GM19023 (cell line): Measurements from ENCODE around the gene USH2A.

ENCODE experiments used
- ATAC-seq: cut with Tn5 transposase; IDR thresholded peaks from one replicate; pipeline ENCODE4 v1.9.1; 2021; ENCODE audit warnings: mild to moderate bottlenecking, moderate library complexity; ENCODE audit not compliant: unreplicated experiment

Gene USH2A

DNA sequence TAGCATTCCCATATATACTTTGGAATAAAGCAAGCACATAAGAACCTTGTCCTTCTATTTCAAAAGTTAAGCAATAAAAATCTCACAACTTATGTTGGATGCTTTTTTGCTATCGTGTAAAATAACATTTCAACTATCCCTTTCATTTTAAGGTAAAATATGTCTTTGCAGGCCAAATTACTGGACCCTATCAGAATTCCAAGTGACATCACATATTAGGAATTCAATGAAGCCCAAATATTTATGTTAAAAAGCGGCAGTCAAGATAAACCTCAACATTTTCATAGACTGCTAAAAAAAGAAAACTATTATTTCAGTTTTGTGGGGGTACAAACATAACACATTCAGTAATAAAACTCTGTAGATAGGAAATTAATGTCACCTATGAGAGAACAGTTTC lies 604.1 kb downstream of the USH2A start:
- no peak for ATAC-seq

DNA sequence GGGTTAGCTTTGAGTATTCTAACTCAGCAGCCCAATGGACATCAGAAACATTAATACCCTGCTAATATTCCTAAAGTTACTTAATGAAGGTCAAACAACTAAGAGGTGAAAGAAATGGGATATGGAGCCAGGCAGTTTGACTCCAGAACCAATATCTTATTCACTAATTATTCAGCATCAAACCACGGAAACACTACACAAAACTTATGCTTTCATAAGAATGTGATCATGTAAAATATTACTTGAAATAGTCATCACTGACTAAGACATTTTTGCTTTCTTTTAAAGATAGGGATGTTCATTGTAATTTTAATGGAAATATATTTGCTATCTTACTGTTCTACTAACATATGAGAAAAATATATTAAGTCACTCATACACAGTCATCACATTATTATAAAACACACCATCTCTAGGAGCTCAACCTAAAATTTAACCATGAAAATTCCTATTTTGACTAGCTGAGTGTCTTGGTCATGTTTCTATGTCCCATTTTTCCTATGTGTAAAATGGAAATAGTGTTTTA lies 615.3 kb downstream of the USH2A start:
- ATAC-seq, result no peak

DNA sequence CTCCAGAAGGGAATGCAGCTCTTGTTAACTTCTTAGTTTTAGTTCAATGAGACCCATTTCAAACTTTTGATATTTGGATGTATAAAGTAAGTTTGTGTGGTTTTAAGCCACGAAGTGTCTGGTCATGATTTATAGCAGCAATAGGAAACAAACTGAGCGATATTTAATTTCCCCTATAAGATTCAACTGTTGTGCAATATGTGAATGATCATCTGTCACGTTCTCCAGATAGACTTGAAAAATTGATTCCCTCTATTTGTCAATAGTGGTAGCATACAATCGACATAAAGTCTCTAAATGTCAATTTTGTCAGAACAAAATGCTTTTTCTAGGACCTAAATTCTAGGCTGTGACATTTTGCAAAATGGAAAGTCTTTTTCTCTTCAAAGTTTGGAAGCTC lies 616.0 kb downstream of the USH2A start:
- ATAC-seq, result no peak

DNA sequence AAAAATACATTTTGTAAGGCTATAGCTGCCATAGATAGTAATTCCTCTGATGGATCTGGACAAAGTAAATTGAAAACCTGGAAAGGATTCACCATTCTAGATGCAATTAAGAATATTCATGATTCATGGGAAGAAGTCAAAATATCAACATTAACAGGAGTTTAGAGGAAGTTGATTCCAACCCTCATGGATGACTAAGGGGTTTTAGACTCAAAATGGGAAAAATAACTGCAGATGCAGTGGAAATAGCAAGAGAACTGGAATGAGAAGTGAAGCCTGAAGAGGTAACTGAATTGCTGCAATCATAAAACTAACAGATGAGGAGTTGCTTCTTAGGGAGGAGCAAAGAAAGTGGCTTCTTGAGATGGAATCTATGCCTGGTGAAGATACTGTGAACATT lies 625.4 kb downstream of the USH2A start:
- no peak for ATAC-seq

DNA sequence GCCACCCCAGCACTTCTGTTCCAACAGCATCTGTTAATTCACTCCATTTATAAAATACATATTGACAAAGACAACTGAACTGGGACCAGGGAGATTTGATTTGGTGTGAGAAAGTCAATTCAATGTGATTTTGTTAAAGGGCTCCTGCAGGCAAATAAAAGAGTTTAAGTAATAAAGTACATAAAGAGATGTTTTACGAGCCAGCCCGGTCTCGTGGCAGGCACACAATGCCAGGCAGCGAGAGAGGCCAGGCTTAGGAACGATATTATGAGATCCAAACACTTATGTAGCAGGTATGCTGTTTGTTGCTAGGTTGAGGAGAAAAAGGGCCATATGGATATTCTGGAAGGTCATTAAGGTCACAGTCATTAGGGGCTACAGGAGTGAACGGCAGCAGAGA lies 629.1 kb downstream of the USH2A start:
- ATAC-seq, result no peak

DNA sequence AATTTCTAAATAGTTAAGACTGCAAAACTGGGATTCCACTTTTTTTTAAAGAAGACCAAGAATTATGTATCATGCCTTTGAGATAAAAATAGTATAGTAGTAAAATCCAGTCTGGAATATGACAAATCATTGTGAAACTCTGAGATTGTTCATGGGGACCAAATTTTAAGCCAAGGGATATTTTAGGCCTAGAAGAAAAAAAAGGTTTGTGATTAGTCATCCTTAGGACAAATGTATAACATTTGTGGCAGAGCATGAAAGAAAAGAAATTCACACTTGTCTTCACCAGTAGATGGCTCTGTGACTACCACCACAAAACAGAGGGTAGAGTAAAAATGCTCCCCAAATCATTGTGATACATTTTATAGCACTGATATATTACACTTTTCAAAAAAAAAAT lies 630.1 kb downstream of the USH2A start:
- no peak for ATAC-seq

DNA sequence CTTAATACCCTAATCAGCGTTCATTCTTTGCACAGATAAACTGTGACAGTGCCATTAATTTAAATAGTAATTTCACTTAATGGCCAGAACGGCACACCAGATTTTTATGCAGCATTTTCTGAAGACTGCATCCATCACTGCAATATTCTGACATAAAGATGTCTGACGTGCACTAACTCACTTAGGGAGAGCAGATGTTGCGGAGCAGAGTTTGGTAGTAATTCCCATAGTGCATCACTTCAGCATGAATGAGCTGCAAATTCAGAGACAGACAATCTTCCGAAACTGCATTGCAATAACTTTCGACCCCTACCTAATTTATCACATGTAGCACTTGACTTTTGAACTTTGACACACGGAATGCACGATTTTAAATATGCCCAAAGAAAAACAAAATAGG lies 630.8 kb downstream of the USH2A start:
- no peak for ATAC-seq

DNA sequence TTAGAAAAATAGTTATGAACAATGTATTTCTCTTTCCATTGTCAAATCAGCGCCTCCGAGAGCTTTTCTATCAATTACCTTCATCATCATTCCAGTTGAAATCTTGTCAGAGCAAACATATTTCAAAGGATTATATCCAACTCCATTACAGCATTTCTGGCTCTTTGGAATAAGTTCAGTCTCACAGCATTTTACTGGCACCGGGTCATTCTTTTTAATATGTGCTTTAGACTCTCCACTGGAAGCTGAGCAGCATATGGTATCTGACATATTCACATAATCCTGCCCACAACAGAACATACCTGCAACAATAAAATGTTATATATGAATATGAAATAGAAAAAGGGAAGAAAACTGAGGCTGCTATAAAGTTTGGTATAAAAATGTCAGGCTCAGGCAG lies 633.3 kb downstream of the USH2A start:
- ATAC-seq, result no peak

DNA sequence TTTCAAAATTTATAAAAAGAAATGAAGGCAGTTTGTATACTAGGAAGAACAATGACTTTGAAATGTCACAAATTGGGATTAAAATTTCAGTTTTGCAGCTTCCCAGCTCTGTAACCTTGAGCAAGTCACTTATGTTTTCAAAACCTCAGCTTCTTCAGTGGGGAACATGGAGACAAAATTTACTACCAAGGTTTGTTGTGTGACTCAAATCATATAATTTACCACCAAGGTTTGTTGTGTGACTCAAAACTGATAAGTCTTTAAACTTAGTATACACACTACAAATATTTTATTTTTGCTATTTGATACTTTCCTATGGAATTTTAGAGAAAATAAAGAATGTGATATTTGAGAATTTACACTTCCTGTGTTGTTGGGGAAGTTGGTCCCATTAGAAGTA lies 636.3 kb downstream of the USH2A start:
- ATAC-seq, result no peak

DNA sequence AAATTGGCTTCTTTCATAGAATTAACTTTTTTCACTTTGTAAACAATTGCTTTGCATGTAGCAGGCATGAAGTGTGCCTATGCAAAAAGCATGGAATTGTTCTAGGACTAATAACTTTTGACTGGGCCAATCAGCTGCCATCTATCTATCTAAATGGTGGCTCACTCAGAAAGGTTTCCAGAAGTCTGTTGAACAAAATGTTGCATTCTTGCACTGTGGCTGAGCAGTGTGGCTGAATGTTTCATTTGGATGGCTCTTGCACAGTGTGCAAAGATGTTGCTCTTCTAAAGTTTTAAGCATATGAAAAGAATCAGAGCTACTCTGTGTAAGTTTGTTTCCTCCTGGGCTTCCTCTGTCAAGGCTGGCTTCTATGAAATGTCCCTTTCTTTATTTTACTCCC lies 642.6 kb downstream of the USH2A start:
- no peak for ATAC-seq

DNA sequence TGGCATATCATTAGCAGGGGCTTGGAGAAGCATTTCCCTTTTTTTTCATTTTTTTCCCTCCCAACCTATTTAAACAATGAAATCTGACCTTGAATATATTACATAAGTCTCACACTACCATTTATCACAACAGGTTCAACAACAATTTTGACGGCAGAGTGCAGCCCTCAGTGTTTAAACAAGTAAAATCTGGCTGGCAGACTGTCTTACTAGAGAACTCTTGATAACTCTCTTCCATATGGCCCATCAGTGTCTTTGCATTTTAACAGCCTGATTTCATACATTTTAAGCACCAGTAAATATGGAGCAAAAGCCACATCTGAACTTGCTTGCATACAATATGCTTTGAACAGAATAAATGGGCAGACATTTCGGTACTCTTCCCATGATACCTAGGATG lies 643.1 kb downstream of the USH2A start:
- no peak for ATAC-seq

DNA sequence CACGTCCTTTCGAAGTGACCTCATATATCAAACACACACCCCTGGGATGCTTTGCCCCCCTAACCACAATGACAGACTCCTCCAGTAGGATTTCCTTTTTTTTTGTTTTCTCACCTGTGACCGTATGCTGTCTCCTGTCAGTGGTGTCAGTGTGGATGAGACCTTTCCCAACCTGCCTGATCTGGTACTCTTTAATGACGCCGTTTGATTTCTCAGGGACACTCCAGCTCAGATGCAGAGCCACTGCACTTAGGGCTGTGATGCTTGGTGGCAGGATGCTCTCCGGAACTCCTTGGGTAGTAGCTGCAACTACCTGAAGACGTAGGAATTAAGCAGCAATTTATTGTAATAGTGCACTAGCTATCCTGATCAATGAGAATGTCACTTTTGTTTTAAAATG lies 643.5 kb downstream of the USH2A start:
- ATAC-seq, result no peak

DNA sequence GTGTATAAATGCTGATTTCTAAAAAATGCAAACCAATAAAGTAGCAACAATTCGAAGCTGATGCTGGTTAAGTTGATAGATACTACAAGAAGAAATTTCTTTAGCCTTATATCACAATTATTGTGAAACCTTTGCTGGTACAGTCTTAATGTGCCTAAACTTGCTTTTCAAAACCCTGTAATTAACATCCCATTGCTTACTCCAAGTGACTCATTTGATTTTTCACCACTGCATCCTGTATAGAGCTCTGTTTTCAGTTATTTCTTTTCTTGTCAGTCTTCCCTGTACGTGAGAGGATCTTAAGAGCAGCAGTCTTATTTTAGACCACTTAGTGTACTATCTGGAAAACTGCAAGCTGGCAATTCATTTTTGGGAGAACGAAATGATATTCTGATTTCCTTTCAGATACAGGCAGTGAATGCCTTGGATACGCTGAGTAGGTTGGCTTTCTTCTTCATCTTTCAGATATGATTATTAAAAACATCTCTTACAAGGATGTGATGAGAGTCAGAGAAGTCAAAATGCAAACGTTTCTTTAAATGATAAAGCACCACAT lies 645.8 kb downstream of the USH2A start:
- ATAC-seq, result no peak

DNA sequence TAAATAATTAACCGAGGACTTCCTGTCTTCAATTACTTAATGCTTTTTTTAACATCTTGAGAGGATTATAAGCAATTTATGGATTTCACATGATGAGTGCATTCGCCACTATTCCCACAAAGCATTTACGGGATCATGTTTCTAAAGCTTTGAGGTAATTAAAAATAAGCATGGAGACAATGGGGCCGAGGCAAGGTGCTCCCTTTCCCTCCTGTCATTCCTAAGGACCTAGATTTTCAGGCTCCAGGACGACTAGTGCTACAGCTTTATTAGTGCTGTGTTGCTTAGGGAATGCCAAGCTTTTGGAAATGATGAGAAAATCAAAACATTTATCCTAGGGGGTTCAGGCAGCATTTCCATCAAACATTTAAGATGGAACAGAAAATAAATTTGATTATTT lies 646.9 kb downstream of the USH2A start:
- ATAC-seq, result no peak

DNA sequence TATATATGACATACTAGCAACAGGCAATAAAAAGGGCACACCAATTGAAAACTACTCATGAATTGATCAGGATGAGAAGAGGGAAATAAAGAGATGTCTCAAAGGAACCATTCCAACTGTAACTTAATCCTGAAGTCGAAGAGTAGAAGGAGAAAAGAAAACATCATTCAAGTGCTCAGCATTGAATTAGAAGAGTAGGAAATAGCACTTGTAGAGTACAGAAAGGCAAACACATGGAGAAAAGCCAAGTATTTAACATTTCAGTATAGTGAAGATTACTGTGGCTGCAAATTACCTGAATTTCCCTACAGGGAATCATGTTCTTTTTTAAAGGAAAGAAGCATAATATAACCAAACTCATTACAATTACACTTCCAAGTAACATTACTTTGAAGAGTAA lies 651.1 kb downstream of the USH2A start:
- no peak for ATAC-seq

DNA sequence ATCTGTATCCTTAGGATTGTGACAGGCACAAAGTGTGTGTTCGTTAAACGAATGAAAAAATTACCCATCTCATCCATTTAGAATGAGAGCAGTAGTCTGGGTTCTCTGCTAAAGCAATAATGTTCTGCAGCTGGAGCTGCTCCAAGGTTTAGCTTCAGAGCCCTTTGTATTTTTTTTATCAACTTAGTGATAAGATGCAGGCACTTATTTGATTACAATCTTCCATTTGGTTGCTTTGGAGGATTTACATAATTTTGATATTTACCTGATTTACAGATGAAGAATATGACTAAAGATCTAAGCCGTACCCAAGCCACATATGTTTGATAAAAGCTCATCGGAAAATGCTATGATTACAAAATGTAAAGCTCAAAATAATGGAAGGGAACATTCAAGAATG lies 654.9 kb downstream of the USH2A start:
- no peak for ATAC-seq

DNA sequence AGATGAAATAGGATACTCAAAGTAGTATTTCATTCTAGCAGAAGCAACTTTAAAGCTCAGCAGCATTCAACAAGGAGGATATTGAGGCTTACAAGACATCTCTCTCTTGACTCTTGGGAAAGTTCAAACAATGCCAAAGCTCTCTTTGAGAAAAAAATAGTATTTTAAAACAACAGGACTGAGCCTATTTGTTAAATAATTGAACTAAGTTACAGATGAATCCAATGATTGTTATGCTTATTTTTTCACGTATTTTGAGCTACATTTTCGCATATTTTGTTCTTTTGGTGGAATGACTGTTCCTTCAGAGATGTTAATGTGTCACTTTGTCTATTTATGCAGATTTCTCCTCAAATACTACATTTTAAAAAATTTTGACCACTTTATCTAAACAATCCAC lies 655.5 kb downstream of the USH2A start:
- no peak for ATAC-seq

DNA sequence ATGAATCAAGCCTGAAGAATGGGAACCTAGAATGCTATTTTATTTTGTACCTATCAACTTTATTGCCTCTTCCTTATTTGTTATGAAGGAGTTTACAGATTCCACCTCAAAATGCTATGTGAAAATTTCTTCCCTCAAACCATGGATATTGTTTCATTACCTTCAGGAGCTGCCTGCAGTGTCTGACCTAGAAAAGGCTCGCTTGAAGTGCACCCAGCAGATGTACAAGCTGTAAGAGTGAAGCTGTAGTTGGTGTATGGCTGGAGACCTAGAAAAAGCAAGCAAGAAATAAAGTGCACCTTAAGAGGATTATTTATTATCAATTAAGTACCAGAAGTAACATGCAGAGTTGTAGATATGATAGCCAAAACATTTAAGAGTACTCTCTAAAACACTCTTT lies 656.7 kb downstream of the USH2A start:
- ATAC-seq, result no peak

DNA sequence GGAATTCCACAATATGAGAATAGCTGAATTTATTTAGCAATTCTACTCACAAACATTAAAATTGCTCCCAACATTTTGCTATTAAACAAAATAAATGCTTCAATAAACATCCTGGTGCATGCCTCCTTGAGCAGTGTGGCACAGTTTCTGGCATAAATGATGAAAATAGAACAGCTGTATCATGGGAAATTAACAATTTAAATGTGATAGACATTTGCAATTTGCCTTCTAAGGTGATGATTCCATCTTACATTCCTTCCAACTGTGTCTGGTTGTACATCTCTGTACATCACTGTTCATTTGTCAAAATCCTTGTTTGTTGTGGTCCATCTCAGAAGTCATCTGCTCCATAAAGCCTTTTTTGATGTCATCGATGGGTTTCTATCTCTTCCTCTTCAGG lies 657.4 kb downstream of the USH2A start:
- ATAC-seq, result no peak

DNA sequence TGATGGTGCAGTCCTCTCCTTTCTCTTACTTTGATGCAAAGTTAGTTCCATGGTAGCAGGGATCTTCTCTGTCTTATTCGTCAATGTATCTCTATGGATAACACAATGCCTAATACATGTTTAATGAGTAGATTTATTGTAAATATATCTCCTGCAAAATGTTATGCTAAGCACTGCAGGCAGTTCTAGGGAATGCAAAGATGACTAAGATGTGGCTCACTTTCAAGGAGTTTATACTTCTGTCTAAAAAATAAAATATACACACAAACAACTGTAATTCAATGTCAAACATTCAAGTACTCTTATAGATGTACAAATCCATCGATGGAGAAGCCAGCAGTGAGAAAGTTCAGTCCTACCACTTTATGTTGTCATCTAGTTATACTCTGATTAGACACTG lies 661.8 kb downstream of the USH2A start:
- ATAC-seq, result no peak

DNA sequence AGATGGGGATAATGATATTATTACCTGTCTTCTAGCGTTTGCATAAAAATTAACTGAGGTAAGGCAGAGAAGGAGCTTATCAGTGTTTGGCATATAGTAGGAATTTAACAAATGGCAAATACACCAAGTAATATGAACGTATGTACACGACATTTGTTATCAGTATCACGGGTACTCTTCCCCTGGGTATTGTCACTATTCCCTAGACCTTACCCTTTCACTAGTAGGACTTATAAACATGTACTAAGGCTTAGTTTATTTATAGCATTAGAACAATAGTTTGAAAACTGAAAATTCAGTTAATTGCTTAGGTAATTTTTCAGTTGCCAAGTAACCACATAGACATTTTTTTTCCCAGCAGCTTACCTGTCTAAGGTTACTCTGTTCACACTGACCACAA lies 669.1 kb downstream of the USH2A start:
- ATAC-seq, result no peak

DNA sequence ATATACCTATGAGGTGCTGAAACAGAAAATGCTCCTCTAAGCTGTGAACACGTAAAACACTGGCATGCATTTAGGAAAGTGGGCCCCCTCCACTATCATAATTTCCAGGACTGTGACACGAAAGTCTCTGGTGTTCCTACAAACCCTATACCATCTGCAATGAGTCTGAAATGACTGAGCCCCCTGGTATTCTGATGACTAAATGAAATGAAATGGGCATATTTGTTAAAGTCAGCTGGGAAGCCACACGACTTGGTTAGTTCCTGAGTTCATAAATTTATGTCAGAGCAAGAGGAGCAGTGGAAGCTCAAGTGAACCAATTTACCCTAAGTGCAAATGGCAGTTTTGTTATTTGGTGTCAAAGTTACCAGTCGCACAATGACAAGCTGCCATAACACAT lies 673.8 kb downstream of the USH2A start:
- ATAC-seq, result no peak

DNA sequence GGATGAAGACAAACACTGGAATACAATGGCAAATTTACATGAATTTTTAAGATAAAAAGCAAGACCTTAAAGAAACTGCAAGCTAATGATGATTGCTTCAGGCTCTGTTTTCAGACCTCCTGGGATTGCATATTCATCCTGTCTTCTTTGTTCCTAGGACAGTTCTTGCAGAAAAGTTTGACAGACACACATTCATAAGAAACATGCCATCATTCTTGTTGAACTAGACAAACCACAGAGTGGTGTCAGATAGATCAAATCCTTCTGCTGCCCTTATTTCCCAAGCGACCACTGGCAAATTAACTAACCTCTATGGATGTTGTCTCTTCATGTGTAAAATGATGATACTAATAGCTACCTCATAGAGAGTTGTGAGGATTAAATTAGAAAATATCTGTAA lies 674.8 kb downstream of the USH2A start:
- no peak for ATAC-seq

DNA sequence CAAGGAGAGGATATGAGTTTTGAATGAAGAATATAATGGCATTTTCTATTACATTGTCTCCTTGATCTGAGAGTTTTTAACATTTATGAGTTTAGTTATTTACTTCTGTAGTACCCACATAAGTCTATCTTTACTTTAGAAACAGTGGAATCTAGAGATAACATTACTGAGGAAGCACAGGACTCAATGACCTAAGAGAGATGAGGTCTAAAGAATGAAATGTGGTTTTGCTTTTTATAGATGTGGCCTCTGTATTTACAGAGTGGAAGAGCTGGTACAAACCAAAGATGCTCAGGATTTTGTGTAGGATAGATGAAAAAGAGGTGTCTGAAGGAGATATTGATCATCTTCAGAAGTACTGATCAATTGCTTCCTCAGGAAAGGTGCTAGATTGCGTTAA lies 678.8 kb downstream of the USH2A start:
- ATAC-seq, result no peak
